Measurements from ENCODE around the gene TRNP1.
"Not testable (repeated sequence)": the region's sequence is repeated elsewhere in the genome, so short reads cannot be mapped to it uniquely, and the experiment has no call there.

TRNP1 gene, protein sequence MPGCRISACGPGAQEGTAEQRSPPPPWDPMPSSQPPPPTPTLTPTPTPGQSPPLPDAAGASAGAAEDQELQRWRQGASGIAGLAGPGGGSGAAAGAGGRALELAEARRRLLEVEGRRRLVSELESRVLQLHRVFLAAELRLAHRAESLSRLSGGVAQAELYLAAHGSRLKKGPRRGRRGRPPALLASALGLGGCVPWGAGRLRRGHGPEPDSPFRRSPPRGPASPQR

DNA sequence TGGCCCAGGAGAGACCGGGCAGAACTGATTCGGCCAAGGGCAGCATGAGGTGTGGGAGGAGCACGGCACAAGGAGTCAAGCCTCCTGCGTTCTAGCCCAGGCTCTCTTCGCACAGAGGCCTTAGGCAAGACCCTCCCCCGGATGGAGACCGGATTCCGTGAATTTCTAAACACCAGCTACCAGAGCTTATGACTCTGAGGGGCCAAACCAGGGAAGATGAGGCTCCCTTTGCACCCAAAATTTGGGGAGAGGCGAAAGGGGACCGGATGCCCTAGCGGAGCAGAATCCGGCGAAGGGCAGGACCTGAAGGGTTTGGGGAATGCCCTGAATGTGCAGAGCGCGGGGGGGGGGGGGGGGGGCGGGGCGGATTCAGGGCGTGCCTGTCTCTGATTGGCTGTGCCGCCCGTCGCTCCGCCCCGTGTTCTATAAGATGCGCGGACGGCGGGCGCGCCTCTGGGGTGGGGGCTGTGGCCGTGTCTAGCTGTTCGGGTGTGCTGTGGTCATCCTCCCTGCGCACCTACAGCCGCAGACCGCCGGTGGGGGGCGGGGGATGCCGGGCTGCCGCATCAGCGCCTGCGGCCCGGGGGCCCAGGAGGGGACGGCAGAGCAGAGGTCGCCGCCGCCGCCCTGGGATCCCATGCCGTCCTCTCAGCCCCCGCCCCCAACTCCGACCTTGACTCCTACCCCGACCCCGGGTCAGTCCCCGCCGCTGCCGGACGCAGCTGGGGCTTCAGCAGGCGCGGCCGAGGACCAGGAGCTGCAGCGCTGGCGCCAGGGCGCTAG is at the start of gene TRNP1:
TSS of gene TRNP1 (plus strand) at position 456 of the 783 bp plus-strand sequence. CDS start at position 551, 95 bp downstream.
- DNase-seq: peak; percentile 74

DNA sequence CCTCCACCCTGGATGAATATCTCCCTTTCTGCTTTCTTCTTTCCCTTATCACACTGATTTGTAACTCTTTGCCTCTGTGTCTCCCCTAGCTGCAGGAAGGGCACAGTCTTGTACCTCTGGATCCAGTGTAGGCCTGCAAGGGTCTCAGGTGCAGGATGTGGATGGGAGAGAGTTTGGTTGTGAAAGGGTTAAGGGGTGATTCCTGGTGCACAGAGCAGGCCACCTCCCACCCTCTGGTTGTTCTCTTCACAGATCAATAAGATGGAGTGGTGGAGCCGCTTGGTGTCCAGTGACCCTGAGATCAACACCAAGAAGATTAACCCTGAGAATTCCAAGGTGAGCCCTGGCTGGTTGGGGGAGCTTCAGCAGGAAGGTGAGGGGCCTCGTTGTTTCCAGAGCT is 48.4 kb upstream of the TRNP1 start:
- DNase-seq: no peak

DNA sequence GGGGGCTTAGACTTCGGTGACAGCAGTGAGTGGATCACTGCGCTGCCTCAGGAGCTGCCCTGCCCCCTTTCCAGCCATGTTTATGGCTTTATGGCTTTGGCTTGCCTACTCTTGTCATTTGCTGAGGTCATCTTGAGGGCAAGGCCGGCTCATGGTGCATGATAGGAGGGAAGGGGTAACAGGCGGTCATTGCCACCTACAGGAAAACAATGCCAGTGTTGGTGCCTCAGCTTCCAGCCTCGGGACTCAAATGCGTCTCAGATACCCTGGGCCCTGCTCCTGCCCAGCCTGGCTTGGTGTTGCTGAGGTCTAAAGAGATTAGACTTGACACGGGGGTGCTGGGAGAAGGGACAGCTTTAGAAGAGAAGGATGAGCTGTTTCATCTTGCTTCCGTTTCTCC is 47.8 kb upstream of the TRNP1 start:
- no peak for DNase-seq

DNA sequence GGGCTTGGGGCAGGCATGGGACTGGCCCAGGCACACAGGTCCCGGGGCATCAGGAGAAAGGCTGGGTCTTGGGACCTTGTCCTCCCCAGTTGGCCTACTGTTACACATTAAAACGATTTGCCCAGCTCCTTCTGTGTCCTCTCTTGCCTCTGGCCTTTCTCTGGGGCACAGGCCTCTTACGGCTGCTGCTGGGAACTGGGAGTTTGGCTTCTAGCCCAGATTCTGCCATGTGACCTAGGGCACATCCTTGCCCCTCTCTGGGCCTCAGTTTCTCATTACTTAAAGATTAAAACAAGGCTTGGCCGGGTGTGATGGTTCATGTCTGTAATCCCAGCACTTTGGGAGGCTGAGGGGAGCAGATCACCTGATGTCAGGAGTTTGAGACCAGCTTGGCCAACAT is 47.2 kb upstream of the TRNP1 start:
- no peak for DNase-seq

DNA sequence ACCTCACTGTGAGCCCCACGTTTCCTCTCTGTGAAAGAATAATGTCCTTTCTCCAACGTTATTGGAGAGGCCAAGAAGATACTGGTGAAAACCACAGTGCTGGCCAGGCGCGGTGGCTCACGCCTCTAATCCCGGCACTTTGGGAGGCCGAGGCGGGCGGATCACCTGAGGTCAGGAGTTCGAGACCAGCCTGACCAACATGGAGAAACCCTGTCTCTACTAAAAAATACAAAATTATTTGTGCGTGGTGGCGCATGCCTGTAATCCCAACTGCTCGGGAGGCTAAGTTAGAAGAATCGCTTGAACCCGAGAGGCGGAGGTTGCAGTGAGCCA is 44.8 kb upstream of the TRNP1 start:
- not testable (repeated sequence) for DNase-seq

DNA sequence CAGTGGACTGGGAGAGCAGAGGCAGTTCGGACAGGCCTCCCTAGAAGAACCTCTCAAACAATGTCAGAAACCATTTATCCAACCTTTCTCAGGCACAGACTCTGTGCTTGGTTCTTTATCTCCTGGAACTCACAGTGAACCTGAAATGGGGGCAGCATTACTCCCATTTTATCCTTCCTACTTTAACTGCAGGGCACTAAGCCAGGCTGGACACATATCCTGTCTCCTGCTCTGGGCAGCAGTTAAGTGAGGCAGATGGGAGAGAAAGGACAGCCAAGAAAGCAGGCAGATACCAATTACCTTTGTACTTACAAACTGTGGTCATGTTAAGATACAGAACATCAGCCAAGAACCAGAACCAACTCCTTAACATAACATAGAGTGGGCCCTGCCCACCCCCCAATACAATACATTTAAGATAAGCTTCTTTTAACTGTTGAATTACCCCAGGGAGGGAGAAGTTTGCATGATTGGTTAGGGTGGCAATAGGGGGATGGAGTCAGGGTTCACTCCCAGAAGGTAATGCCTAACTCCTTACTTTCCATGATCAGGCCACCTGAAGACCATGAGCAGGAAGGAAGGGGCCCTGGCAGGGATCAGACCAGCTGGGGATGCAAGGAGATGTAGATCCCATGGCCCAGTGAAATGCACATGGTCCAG is 44.1 kb upstream of the TRNP1 start:
- DNase-seq: no peak

DNA sequence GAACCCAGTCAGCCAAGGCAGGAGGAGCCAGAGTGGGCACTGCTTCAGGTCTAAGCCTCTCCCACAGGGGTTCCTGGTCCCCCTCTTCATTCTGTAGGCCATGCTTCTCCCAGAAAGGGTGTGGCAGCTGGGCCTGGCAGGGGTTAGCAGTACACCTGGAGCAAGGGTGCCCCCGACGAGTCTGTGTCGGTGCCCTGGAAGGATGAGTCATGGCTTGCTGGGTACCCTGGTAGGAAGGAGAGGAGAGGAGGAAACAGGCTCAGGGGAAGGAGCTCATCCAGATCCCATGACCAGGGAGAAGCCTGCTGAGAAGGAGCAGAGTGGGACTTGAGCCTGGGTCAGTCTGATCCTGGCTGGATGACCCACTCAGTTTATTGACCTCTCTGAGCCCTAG is 43.6 kb upstream of the TRNP1 start:
- DNase-seq: no peak

DNA sequence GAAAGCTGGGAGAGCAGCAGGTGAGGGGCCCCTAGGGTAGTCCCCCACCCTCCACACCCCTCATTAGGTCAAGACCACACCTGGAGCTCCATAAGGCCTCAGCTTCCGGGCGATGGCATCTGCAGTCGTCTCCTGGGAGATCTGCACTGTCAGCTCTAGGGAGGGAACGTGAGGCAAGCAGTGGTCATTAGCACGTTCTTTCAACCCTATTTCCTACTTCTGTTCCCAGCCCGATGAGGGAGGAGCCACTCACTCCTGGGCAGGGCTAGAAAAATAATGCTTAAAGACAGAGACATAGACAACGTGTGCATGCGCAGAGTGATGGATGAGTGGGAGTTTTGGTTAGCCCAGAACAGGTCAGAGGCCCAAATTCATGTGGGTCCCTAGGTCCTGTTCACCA is 42.9 kb upstream of the TRNP1 start:
- DNase-seq: no peak

DNA sequence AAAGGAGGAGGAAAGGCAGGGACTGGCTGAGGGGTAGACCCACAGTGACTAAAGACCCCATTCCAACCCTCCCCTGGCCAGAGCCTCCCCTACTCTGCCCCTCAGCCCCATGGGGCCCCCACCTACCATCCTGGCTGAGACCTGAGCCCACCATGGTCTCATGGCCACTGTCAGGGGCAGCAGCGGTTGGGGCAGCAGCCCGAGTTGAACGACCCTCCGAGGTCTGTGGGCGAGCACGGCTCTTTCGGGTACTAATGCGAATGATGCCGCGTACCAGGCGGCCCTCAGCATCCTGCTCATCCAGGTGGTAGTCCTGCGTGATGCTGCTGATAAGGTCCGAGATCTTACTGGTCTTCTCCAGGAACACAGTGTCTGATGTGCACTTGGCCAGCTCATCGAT is 42.3 kb upstream of the TRNP1 start:
- DNase-seq: no peak

DNA sequence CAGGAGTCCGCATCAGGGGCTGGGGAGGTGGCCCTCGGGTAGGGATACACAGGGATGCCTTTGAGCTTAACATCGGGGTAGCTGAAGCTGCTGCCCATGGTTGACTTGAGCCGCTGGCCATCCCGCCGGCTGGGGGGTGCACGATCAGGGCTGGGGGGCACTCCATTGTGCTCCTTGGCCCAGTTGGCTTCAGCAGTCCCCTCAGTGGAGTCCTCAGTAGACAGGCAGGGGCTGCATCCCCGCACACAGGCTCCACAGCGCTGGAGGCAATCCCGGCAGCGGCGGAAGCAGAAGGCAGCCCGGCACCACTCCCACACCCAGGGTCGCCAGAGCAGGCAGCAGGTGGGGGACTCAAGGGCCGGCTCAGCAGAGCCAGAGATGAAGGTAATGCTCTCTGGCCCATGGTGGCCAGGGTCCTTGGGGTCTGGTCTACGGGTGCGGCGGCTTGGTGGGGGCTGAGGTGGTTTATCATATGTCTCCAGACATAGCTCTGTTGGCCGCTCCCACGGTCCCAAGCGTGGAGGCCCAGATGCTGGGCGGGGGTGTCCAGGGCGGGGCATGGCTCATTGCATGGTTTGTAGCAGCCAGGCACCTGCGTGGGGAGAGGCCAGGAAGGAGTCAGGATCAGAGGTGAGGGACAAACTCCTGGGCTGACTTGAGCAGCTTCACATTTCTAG is 41.5 kb upstream of the TRNP1 start:
- DNase-seq: no peak

DNA sequence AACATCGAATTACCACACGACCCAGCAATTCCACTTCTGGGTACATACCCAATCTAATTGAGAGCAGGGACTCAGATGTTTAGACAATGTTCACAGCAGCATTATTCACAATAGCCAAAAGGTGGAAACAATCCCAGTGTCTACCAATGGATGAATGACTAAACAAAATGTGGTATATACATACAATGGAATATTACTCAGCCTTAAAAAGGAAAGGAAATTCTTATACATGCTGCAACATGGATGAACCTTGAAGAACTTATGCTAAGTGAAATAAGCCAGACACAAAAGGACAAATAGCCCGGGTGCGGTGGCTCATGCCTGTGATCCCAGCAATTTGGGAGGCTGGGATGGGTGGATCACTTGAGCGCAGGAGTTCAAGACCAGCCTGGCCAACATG is 40.1 kb upstream of the TRNP1 start:
- DNase-seq: no peak

DNA sequence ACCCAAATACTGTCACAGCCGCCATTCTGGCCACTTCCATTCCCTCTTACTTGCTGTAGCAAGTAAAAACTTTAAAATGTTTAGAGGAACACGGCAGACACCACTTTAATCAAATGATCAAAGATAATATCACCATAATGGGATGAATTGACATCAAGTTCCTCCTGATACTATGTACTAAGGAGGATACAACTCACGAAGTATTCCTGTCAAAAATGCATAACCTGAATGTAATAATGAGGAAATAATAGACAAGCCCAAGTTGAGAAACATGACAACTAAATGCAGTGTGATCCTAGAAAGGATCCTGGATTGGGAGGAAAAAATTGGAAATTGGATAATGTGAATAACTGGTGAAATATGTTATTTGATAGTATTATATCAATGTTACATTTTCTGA is 37.2 kb upstream of the TRNP1 start:
- no peak for DNase-seq

DNA sequence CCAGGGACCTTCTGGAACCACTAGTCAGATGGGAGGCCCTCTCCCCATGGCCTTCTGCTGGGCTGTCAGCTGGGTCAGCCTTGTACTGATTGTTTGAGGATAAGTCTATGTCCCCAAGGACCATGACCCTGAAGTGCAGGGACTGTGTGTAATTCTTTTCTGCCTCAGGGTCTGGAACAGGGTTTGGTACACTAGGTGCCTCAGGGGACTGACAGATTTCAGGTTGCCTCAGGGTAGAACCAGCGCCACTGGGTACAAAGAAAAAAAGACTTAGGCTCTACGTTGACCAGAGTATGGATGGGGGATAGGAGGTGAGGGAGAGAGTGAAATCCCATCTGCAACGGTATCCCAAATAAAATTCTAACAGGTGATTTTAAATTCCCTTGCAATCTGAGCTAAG is 36.2 kb upstream of the TRNP1 start:
- no peak for DNase-seq

DNA sequence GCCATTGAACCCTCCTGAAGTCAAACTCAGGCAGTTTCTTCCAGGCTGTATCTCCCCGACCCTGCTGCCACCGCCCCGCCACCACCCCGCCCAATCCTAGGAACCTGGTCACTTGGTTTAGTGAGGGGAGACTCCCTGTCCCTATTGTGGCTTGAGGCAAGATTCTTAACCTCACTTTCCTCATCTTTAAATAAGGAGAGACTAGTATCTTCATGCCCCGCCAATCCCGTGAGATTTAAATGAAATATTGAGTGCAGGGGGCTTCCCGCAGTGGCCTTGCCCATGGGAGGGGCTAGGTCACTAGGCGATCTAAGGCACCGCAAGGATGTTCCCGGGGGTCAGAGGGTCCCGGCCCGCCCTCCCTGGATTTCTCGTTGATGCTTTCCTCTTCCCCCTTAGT is 34.2 kb upstream of the TRNP1 start:
- no peak for DNase-seq

DNA sequence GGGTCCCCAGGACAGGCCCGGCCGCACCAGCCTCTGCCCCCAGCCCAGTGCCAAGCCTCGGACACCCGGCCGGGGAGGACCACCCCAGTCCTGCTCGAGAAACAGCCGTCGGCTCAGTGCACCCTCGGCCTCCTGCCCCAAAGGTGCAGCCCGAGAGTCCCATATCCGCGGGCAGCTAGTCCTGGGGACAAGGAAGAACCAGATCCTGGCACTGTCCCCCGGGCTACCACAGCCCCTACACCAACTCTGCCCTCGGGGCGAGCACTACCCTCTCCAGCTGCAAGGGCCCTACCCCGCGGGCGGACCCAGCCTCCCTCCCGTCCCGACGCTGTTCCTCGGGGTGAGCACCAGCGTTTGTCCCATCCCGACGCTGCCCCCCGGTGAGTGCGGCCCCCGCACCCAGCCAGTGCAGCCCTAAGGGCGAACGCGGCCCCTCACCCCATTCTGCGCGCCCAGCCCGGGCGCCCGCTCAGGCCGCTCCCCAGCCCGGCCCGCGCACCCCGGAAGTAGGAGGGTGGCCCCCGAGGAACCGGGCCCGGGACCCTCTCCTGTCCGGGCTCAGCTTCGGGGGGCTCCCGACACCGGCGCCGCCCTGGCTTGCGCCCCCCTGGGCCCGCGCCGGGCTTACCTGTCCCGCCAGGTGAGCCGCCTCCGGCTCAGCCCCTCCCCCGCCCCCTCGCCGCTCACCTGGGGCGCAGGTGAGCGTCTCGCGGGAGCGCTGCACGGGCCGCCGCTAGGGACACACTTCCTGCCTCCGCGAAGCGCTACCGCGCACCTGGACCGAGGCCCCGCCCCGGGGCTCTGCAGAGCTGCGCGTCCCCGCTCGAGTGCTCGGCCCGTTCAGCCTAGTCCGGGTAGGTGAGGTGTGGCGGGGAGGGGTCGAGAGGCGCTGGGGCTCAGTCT is 33.5 kb upstream of the TRNP1 start, which contains the start of gene KDF1:
TSS of gene KDF1 (minus strand) at position 747 of the 903 bp plus-strand sequence. CDS start 8,088 bp downstream, outside the sequence.
- peak; percentile 62 for DNase-seq

DNA sequence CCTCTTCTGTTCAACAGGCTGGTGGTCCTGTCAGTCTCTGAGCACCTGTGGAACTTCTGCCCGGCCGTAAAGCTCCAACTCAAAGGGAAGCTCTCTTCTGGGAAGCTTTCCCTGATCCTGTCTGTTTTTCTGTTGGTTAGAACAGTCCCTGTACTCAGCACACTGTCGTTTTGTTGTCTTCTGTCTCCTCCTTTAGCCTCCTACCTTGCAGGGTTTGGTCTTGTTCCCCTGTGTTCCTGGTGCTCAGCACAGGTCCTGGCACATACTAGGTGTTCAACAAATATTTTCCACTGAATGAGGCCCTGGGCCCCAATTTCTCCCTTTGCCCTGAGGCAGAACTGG is 32.9 kb upstream of the TRNP1 start:
- DNase-seq: no peak

DNA sequence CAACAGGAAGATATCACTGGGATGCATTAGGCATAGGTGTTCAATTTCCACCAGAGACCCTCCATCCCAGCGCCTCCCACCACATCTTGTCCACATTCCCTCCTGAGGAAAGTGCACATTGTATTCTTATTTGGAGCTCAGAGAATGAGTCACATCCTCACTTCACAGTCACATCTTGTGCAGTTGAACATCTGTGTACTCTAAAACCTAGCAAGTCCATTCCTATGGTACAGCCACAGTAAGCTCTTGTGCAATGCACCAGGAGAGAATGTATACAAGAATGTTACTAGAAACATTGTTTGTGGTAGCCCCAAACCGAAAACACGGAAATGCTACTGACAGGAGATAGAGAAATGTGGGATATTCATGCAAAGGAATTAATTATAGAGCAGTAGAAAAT is 31.7 kb upstream of the TRNP1 start:
- no peak for DNase-seq

DNA sequence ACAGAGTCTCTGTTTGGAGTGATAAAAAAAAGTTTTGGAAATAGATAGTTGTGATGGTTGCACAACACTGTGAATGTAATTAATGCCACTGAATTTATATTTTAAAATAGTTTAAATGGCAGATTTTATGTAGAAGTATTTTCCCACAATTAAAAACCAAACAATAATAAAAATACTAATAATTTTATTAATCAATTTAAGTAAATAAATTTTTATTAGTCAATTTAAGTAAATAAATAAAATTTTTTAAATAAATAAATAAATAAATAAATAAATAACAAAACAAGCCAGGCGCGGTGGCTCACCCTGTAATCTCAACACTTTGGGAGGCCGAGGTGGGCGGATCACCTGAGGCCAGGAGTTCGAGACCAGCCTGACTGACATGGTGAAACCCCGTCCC is 28.3 kb upstream of the TRNP1 start:
- DNase-seq: no peak

DNA sequence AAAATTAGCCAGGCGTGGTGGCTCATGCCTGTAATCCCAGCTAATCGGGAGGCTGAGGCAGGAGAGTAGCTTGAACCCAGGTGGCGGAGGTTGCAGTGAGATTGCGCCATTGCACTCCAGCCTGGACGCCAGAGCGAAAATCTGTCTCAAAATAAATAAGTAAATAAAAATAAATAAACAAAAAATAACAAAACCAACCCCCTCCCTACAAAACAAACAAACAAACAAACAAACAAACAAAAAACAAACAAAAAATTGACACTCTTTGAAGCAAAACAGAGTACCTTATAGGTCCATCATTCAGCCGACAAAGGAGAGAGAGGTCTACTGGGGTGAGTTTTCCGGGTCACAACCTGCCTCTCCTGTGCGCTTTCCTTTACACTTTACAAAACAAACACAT is 27.9 kb upstream of the TRNP1 start:
- no peak for DNase-seq

DNA sequence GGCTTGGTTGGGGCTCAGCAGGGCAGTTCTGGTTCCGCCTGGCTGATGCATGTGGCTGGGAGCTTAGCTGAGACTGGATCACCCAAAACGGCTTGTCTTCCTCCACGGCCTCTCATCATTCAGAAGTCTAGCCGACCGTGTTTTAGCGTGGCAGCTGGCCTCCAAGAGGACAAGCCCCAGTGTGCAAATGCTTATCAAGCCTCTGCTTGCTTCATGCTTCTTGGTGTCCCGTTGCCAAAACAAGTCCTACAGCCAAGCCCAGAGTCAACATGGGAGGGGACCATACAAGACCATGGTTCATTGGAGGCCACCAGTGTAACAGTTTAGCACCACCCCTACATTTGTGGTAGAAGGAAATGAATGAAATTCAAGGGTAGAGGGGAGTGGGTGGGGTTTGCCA is 22.7 kb upstream of the TRNP1 start:
- no peak for DNase-seq

DNA sequence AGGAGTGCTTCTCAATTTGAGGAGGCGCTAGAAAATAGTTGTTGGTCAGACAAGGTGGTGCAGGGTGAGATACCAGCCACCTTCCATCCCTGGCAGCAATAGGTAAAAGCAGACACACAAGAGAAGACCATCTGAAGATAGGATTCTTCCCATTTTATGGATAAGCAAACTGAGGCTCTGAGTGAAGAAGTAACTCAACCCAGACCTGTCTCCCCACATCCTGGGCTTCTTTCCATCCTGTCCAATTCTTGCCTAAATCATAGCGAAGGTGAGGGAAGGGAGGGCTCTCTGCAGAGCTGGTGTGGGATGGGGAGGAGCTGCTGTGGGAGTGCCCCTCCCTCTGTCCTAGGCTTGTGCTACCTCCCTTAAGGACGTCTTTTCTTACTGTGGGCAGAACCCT is 21.9 kb upstream of the TRNP1 start:
- no peak for DNase-seq

DNA sequence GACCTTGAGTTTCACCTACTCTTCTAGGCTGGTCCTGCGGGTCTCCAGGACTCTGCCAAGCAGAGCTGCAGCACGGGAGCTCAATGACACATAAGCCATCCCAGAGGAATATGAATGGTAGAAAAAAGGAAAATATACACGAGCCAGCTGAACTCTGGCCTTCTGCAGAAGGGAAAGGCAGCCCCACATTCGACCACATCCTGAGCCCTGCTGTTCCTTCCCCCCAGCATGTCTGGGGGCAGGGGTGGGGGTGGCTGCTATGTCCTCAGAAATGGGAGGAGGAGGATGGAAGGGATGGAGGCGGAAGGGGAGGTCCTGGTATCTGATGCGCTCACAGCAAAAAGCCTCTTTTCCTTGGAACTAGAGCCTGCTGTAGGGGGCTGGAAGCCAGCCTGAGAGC is 21.1 kb upstream of the TRNP1 start:
- DNase-seq: no peak

DNA sequence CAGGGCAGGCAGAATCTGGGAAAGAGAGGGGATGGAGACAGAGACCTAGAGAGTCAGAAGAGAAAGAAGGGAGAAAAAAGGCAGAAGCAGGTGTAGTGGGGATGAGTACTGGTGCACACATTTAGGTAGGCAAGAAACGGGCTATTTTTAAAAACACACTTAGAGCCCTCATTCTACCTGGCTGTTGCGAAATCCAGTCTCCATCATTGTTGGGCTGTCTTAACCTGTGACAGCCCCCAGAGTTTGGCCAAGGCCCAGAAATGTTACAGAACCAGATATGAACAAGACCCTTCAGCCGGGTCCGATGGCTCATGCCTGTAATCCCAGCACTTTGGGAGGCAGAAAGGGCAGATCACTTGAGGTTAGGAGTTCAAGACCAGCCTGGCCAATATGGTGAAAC is 20.7 kb upstream of the TRNP1 start:
- no peak for DNase-seq

Measured in activated naive CD4-positive, alpha-beta T cell treated with anti-CD3 and anti-CD28 coated beads, Interleukin-2, amount 50 U/mL, for 16 hours (primary cell).